H1 (cell line): Measurements from ENCODE around the gene CAMK2D. TPM values are rescaled to one million over a fixed set of nuclear protein-coding genes. Genes with fewer than 3 reads are reported as not detected.

Source experiments
- CTCF ChIA-PET: fragments of 300-600 bp; sonication (Branson Sonifier 250); formaldehyde crosslinking; loops from one replicate; lab custom pipeline; 2021; ENCODE audit not compliant: partially characterized antibody; lab: Charles Lee
- POLR2A ChIA-PET: fragments of 300-600 bp; sonication (Branson Sonifier 250); formaldehyde crosslinking; loops from one replicate; lab custom pipeline; 2021; ENCODE audit warnings: inconsistent platforms; ENCODE audit not compliant: partially characterized antibody; lab: Charles Lee
- DNase-seq, 2 experiments: peaks; one replicate each; pipeline versions ENCODE4 v3.0.0 to v3.0.0-alpha.2; 2010 to 2022; ENCODE audit warnings: low spot score in 2 of 2, low read depth in 1 of 2, mixed read lengths in 1 of 2
- FAIRE-seq: peaks from 2 replicates; lab custom pipeline; 2011; peaks lifted over from hg19 to GRCh38; lab: Jason Lieb, UNC
- H2AFZ ChIP-seq: 2 replicates; pipeline ENCODE4 v1.8.1; 2012; ENCODE audit warnings: low read length, inconsistent platforms
- H2AK5ac ChIP-seq: 2 replicates; pipeline ENCODE4 v1.6.1; 2013; ENCODE audit warnings: low read depth, low read length
- H2BK120ac ChIP-seq: replicated peaks from 2 replicates; pipeline ENCODE3; 2013; ENCODE audit warnings: low read depth, low read length, inconsistent platforms
- H2BK12ac ChIP-seq: 2 replicates; pipeline ENCODE4 v1.6.1; 2013; ENCODE audit warnings: low read depth, low read length
- H2BK15ac ChIP-seq: 2 replicates; pipeline ENCODE4 v1.6.1; 2013; ENCODE audit warnings: low read length
- H2BK20ac ChIP-seq: 2 replicates; pipeline ENCODE4 v1.6.1; 2013; ENCODE audit warnings: low read length
- H2BK5ac ChIP-seq: 2 replicates; pipeline ENCODE4 v1.6.1; 2013; ENCODE audit warnings: low read depth, low read length
- H3K14ac ChIP-seq: 2 replicates; pipeline ENCODE4 v1.6.1; 2013; ENCODE audit warnings: inconsistent platforms; ENCODE audit not compliant: insufficient read length
- H3K18ac ChIP-seq: 2 replicates; pipeline ENCODE4 v1.6.1; 2013; ENCODE audit warnings: low read length; ENCODE audit errors: extremely low read depth
- H3K23ac ChIP-seq: 2 replicates; pipeline ENCODE4 v1.6.1; 2013; ENCODE audit warnings: inconsistent platforms; ENCODE audit not compliant: insufficient read length
- H3K23me2 ChIP-seq: 2 replicates; pipeline ENCODE4 v1.6.1; 2013; ENCODE audit warnings: low read depth, low read length
- H3K27ac ChIP-seq: 2 replicates; pipeline ENCODE4 v1.6.1; 2011; ENCODE audit warnings: low read depth, low read length, inconsistent platforms
- H3K27me3 ChIP-seq, 4 experiments: replicated peaks in 1 of 4; 1 replicate in 1 of 4; 2 replicates in 3 of 4; pipeline versions ENCODE4 v1.6.1 to v1.8.1; 2011 to 2013; ENCODE audit warnings: low read length in 3 of 4, mild to moderate bottlenecking in 3 of 4, inconsistent platforms in 2 of 4, mixed read lengths in 2 of 4, moderate library complexity in 1 of 4; ENCODE audit not compliant: control insufficient read depth in 3 of 4, insufficient read depth in 3 of 4; ENCODE audit errors: extremely low read depth in 1 of 4
- H3K36me3 ChIP-seq, 4 experiments: 2 replicates each; pipeline versions ENCODE4 v1.6.1 to v1.8.1; 2011 to 2013; ENCODE audit warnings: mild to moderate bottlenecking in 4 of 4, low read length in 3 of 4, moderate library complexity in 2 of 4, control low read depth in 1 of 4, inconsistent platforms in 1 of 4; ENCODE audit not compliant: insufficient read depth in 4 of 4, control insufficient read depth in 2 of 4
- H3K4ac ChIP-seq: replicated peaks from 2 replicates; pipeline ENCODE3; 2013; ENCODE audit warnings: low read length, low read depth, mixed read lengths, inconsistent platforms; ENCODE audit not compliant: insufficient read length
- H3K4me1 ChIP-seq, 4 experiments: replicated peaks in 1 of 4; 1 replicate in 1 of 4; 2 replicates in 3 of 4; pipeline versions ENCODE4 v1.6.1 to v1.8.1; 2011 to 2013; ENCODE audit warnings: low read length in 3 of 4, inconsistent platforms in 2 of 4, mixed read lengths in 1 of 4; ENCODE audit not compliant: insufficient read depth in 4 of 4, control insufficient read depth in 3 of 4
- H3K4me2 ChIP-seq, 2 experiments: 2 replicates each; pipeline versions ENCODE4 v1.6.1 to v1.8.1; 2011 to 2013; ENCODE audit warnings: low read depth in 2 of 2, low read length in 2 of 2, control low read depth in 1 of 2, inconsistent platforms in 1 of 2, mild to moderate bottlenecking in 1 of 2; ENCODE audit not compliant: insufficient read depth in 1 of 2
- H3K4me3 ChIP-seq, 4 experiments: fragments of 200-600, 300-600 bp in 1 of 4; sonication (generic), shearing (Covaris generic), sonication (Bioruptor Twin) in 1 of 4; 2 replicates each; pipeline versions ENCODE4 v1.5.1 to v1.8.1; 2011 to 2016; ENCODE audit warnings: low read length in 4 of 4, low read depth in 3 of 4, control low read depth in 2 of 4, inconsistent platforms in 2 of 4, mild to moderate bottlenecking in 2 of 4, mixed read lengths in 1 of 4, moderate library complexity in 1 of 4; ENCODE audit not compliant: insufficient read depth in 2 of 4; ENCODE audit errors: extremely low read depth in 1 of 4
- H3K56ac ChIP-seq: replicated peaks from 2 replicates; pipeline ENCODE3; 2013; ENCODE audit warnings: low read depth, mild to moderate bottlenecking, mixed read lengths, low read length, inconsistent platforms; ENCODE audit not compliant: insufficient read length
- H3K79me1 ChIP-seq: 2 replicates; pipeline ENCODE4 v1.6.1; 2013; ENCODE audit warnings: low read depth, low read length, control low read depth
- H3K79me2 ChIP-seq, 2 experiments: 2 replicates each; pipeline versions ENCODE4 v1.6.1 to v1.8.1; 2012 to 2013; ENCODE audit warnings: low read length in 2 of 2, mild to moderate bottlenecking in 2 of 2, inconsistent platforms in 1 of 2; ENCODE audit not compliant: insufficient read depth in 2 of 2, control insufficient read depth in 1 of 2
- H3K9ac ChIP-seq, 4 experiments: replicated peaks in 1 of 4; 1 replicate in 1 of 4; 2 replicates in 3 of 4; pipeline versions ENCODE4 v1.6.1 to v1.8.1; 2011 to 2013; ENCODE audit warnings: low read depth in 3 of 4, low read length in 3 of 4, control low read depth in 2 of 4, mild to moderate bottlenecking in 2 of 4, moderate library complexity in 2 of 4, inconsistent platforms in 1 of 4; ENCODE audit errors: extremely low read depth in 1 of 4
- H3K9me3 ChIP-seq, 2 experiments: 2 replicates each; pipeline versions ENCODE4 v1.6.1 to v1.8.1; 2012 to 2013; ENCODE audit warnings: mild to moderate bottlenecking in 2 of 2, moderate library complexity in 2 of 2, control low read depth in 1 of 2, inconsistent platforms in 1 of 2, low read depth in 1 of 2, low read length in 1 of 2, mixed read lengths in 1 of 2; ENCODE audit not compliant: insufficient read depth in 2 of 2
- H4K20me1 ChIP-seq, 2 experiments: replicated peaks in 1 of 2; 2 replicates each; pipeline versions ENCODE3 to v1.8.1; 2011 to 2013; ENCODE audit warnings: inconsistent platforms in 2 of 2, low read length in 2 of 2, mild to moderate bottlenecking in 1 of 2; ENCODE audit not compliant: insufficient read depth in 2 of 2, control insufficient read depth in 1 of 2
- H4K5ac ChIP-seq: 2 replicates; pipeline ENCODE4 v1.6.1; 2013; ENCODE audit warnings: low read length, low read depth, mixed read lengths, inconsistent platforms; ENCODE audit not compliant: insufficient read length
- H4K8ac ChIP-seq: 2 replicates; pipeline ENCODE4 v1.8.0; 2013; ENCODE audit warnings: mild to moderate bottlenecking, moderate library complexity, low read length, inconsistent platforms; ENCODE audit not compliant: insufficient read depth; ENCODE audit errors: extremely low read depth
- H4K91ac ChIP-seq: replicated peaks from 2 replicates; pipeline ENCODE3; 2013; ENCODE audit warnings: low read length, mixed read lengths, inconsistent platforms; ENCODE audit not compliant: insufficient read length
- BRCA1 ChIP-seq: IDR thresholded peaks from 2 replicates; pipeline ENCODE4 v1.6.1; 2012; ENCODE audit warnings: low read depth, low read length, improper control_type of control experiment
- CBX5 ChIP-seq: fragments of 300-800, 300-1000 bp; sonication (generic); IDR thresholded peaks from 2 replicates; pipeline ENCODE4 v1.7.1; 2016; ENCODE audit warnings: antibody characterized with exemption, low read length, low read depth
- CREB1 ChIP-seq: IDR thresholded peaks from 2 replicates; pipeline ENCODE4 v1.6.1; 2012; ENCODE audit warnings: inconsistent platforms
- CTBP2 ChIP-seq: IDR thresholded peaks from 2 replicates; pipeline ENCODE4 v1.7.0; 2011; ENCODE audit warnings: borderline replicate concordance, mild to moderate bottlenecking, moderate library complexity, mixed read lengths, low read length; ENCODE audit not compliant: insufficient read depth, insufficient read length
- KDM1A ChIP-seq: fragments of 200-600, 300-600 bp; sonication (generic); IDR thresholded peaks from 2 replicates; pipeline ENCODE4 v1.7.1; 2016; ENCODE audit warnings: mild to moderate bottlenecking, low read length, borderline replicate concordance
- NRF1 ChIP-seq: IDR thresholded peaks from 2 replicates; pipeline ENCODE4 v1.6.1; 2011; ENCODE audit warnings: mild to moderate bottlenecking, low read depth, low read length, improper control_type of control experiment
- RNF2 ChIP-seq: fragments of 200-900, 300-1000 bp; sonication (generic); IDR thresholded peaks from 2 replicates; pipeline ENCODE4 v1.7.1; 2016; ENCODE audit warnings: borderline replicate concordance, low read depth, mild to moderate bottlenecking, antibody characterized with exemption, low read length; ENCODE audit not compliant: poor library complexity, severe bottlenecking; ENCODE audit errors: missing control alignments
- SIRT6 ChIP-seq: IDR thresholded peaks from one replicate; pipeline ENCODE4 v1.7.1; 2012; ENCODE audit warnings: low read length, inconsistent platforms
- SP2 ChIP-seq: IDR thresholded peaks from 2 replicates; pipeline ENCODE4 v1.6.1; 2012; ENCODE audit warnings: mild to moderate bottlenecking, low read length, inconsistent platforms
- TAF7 ChIP-seq: optimal IDR thresholded peaks from 2 replicates; pipeline ENCODE3; 2011; ENCODE audit warnings: low read depth, mild to moderate bottlenecking, inconsistent platforms, low read length, moderate library complexity, borderline replicate concordance
- WGBS, 2 experiments: shearing (Covaris generic) in 1 of 2; methylation state at CpG; one replicate each; pipeline versions ENCODE4 v1.1.6 to v1.1.7; 2013 to 2015; ENCODE audit warnings: low lambda C conversion rate in 2 of 2, mixed read lengths in 2 of 2, inconsistent platforms in 1 of 2, low coverage in 1 of 2, missing lambda C conversion rate in 1 of 2; ENCODE audit not compliant: insufficient replicate concordance in 2 of 2, insufficient coverage in 1 of 2, insufficient read length in 1 of 2; ENCODE audit errors: extremely low coverage in 1 of 2, missing lambda C conversion rate in 1 of 2; 5-methylcytosine and 5-hydroxymethylcytosine counted together
- polyA plus RNA-seq, 7 experiments: library from polyadenylated mRNA; depleted of rRNA in 3 of 7; stranded (reverse) in 5 of 7; unstranded in 2 of 7; fragments of >200 nt in 5 of 7; fragments of 200-250 nt in 2 of 7; gene quantifications; 1 replicate in 5 of 7; 2 replicates in 1 of 7; 4 replicates in 1 of 7; pipeline versions ENCODE4 v1.2.1 to v1.2.3, GENCODE V29; 2011 to 2013; ENCODE audit warnings: missing spikeins in 2 of 7, mixed read lengths in 2 of 7
- total RNA-seq: library from RNA; stranded (reverse); fragmentation: NEBNext Ultra II Directional; extraction: Animal tissue kit (Norgen Biotek cat#: 25700); gene quantifications from 2 replicates; pipeline ENCODE4 v1.2.1, GENCODE V29; 2021

Gene CAMK2D
- total and polyA plus RNA-seq, 2 of the 8 experiments (the other 6 are each of a cell fraction or from before 2014, with no cell fraction given) = 3.2 to 7.0 TPM

DNA sequence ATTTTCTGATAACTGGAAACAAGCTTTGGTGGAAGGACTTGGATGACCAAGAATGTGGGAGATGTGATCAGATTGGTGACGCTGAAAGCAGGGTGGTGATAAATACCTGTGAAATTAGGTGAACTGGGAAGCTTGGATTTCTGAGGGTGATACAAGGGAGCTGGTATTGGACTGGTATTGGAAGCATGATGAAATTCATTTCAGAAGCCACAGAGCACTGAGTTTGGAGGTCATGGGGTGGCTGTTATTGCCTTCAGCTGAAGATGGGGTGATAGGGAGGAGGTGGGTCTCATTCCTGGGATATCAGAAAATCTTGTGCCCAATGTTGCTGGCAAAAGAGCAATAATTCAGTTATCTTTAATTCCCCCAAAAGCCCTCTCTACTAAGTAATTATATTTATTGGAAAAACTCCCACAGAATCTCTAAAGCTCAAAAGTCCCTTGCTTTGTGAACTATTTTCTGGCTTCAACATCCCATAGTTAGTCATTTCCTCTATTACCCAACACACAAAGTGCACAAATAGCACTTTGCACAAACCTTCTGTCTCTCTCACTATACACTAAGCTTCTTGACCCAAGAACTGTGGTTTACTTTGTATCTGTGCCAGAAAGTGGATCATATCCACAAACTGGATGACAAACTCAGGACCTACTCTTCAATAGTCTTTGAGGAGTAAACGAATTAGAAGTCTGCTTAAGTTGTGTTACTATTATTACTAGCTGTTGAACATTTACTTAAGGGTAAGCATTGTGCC lies 23.1 kb upstream of the CAMK2D start:
- no peak overlapping the region for H3K4me3 ChIP-seq
- H4K20me1 ChIP-seq = no peaks in the 10 kb centered on the region
- CTCF ChIA-PET = interaction anchor here (0.6 to 1.6 kb wide), 5 partner anchors 11 to 479 kb away, joined by 3 to 5 read pairs (median 3); no protein-coding TSS in a partner anchor
- TF ChIP-seq SIRT6 (no peak), KDM1A (no peak), TAF7 (no peak), NRF1 (no peak), RNF2 (no peak), BRCA1 (no peak), CTBP2 (no peak), CBX5 (no peak), SP2 (no peak), CREB1 (no peak)
- TF ChIP-seq, all 59 proteins: peak for 0
- Histone ChIP-seq H3K18ac (no peak overlapping the region), H2BK12ac (no peak overlapping the region), H2BK120ac (no peak overlapping the region), H2AK5ac (no peak overlapping the region), H3K79me1 (no peaks in the 10 kb centered on the region), H4K91ac (no peak overlapping the region), H3K79me2 (no peaks in the 10 kb centered on the region), H4K8ac (no peak overlapping the region), H3K23ac (no peak overlapping the region), H3K9ac (no peak overlapping the region), H3K14ac (no peak overlapping the region), H3K36me3 (no peaks in the 10 kb centered on the region), H3K4me2 (no peak overlapping the region), H2AFZ (no peak overlapping the region), H4K5ac (no peak overlapping the region), H2BK5ac (no peak overlapping the region), H3K27me3 (no peaks in the 10 kb centered on the region), H2BK15ac (no peak overlapping the region), H3K4ac (no peak overlapping the region), H3K56ac (no peak overlapping the region), H3K4me1 (no peaks in the 10 kb centered on the region), H3K27ac (no peak overlapping the region), H3K9me3 (no peaks in the 10 kb centered on the region), H3K23me2 (no peaks in the 10 kb centered on the region), H2BK20ac (no peak overlapping the region)
- FAIRE-seq = no peak
- DNase-seq = no peak
- WGBS, 2 experiments = 84% methylated on average over 2 of the region's 2 CpGs; no CpG with 5 or more reads in 1 of the 2 experiments
- POLR2A ChIA-PET = no interaction called here
